ENCODE measurements around the gene DIPK1A. TPM values are rescaled to one million over a fixed set of nuclear protein-coding genes. Genes with fewer than 3 reads are reported as not detected.

The DIPK1A gene
- polyA plus RNA-seq, 1 donor = 15.9 TPM

GRCh38 chr1:92855236-92855635 lies 106.0 kb downstream of the DIPK1A start:
- Histone ChIP-seq H3K4me3 (ENCODE audit: low read length) (no peak overlapping the region), H3K36me3 (ENCODE audit: control insufficient read depth, insufficient read depth, low read length) (peaks cover 2% of the 10 kb centered on the region), H3K4me1 (ENCODE audit: control insufficient read depth, insufficient read depth, low read length) (peaks cover 15% of the 10 kb centered on the region), H3K9me3 (ENCODE audit: control insufficient read depth, low read depth, low read length) (no peaks in the 10 kb centered on the region), H3K27me3 (ENCODE audit: control insufficient read depth, insufficient read depth, low read length) (no peaks in the 10 kb centered on the region), H3K27ac (ENCODE audit: low read length) (no peak overlapping the region)
- DNase-seq = no peak
- WGBS (ENCODE audit: insufficient coverage, low lambda C conversion rate) = 100% methylated on average over 1 of the region's 4 CpGs

GRCh38 chr1:92854101-92854785 lies 107.0 kb downstream of the DIPK1A start:
- Histone ChIP-seq H3K36me3 (ENCODE audit: control insufficient read depth, insufficient read depth, low read length) (peaks cover 6% of the 10 kb centered on the region), H3K27me3 (ENCODE audit: control insufficient read depth, insufficient read depth, low read length) (no peaks in the 10 kb centered on the region), H3K27ac (ENCODE audit: low read length) (peak overlapping the region; percentile 44), H3K4me3 (ENCODE audit: low read length) (no peak overlapping the region), H3K9me3 (ENCODE audit: control insufficient read depth, low read depth, low read length) (no peaks in the 10 kb centered on the region), H3K4me1 (ENCODE audit: control insufficient read depth, insufficient read depth, low read length) (peaks cover 15% of the 10 kb centered on the region)
- peak; percentile 16 to 71 for DNase-seq

DNA sequence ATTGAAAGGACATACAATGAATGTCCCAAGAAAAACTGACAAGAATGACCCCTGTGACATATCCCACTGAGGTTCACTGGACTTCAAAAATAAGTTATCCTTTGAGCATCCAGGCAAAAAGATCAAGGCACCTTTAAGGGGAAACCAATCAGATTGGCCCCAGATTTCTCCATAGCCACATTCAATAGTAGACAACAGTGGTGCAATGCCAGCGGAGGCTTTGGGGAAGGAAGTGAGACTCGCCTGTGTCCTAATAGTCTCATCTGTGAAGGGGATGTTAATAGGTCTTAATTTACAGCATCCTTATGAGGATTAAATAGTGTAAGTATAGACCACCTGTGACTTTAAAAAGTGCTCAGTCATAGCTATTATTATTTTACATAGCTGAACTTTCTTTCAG lies 108.0 kb downstream of the DIPK1A start:
- no peak for DNase-seq
- no CpG with 5 or more reads among the region's 2 CpGs for WGBS (ENCODE audit: insufficient coverage, low lambda C conversion rate)
- Histone ChIP-seq H3K27me3 (ENCODE audit: control insufficient read depth, insufficient read depth, low read length) (no peaks in the 10 kb centered on the region), H3K27ac (ENCODE audit: low read length) (no peak overlapping the region), H3K36me3 (ENCODE audit: control insufficient read depth, insufficient read depth, low read length) (peaks cover 7% of the 10 kb centered on the region), H3K9me3 (ENCODE audit: control insufficient read depth, low read depth, low read length) (no peaks in the 10 kb centered on the region), H3K4me3 (ENCODE audit: low read length) (no peak overlapping the region), H3K4me1 (ENCODE audit: control insufficient read depth, insufficient read depth, low read length) (peaks cover 15% of the 10 kb centered on the region)

GRCh38 chr1:92851729-92852128 lies 109.5 kb downstream of the DIPK1A start:
- Histone ChIP-seq H3K27ac (ENCODE audit: low read length) (no peak overlapping the region), H3K27me3 (ENCODE audit: control insufficient read depth, insufficient read depth, low read length) (no peaks in the 10 kb centered on the region), H3K4me1 (ENCODE audit: control insufficient read depth, insufficient read depth, low read length) (peaks cover 9% of the 10 kb centered on the region), H3K9me3 (ENCODE audit: control insufficient read depth, low read depth, low read length) (no peaks in the 10 kb centered on the region), H3K4me3 (ENCODE audit: low read length) (no peak overlapping the region), H3K36me3 (ENCODE audit: control insufficient read depth, insufficient read depth, low read length) (peaks cover 7% of the 10 kb centered on the region)
- DNase-seq = no peak
- WGBS (ENCODE audit: insufficient coverage, low lambda C conversion rate) = no CpG with 5 or more reads among the region's 2 CpGs

DNA sequence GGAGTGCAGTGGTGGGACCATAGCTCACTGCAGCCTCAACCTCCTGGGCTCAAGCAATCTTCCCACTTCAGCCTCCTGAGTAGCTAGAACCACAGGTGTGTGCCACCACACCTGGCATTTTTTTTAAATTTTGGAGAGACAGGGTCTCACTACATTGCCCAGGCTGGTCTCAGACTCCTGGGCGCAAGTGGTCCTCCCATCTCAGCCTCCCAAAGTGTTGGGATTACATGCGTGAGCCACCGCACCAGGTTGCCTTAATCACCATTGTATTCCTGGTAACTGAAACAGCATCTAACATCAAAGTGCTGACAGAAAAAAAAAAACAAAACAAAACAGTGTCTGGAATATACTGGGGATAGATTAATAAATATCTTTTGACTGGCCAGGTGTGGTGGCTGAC lies 111.2 kb downstream of the DIPK1A start:
- Histone ChIP-seq H3K4me1 (ENCODE audit: control insufficient read depth, insufficient read depth, low read length) (peaks cover 9% of the 10 kb centered on the region), H3K27me3 (ENCODE audit: control insufficient read depth, insufficient read depth, low read length) (no peaks in the 10 kb centered on the region), H3K9me3 (ENCODE audit: control insufficient read depth, low read depth, low read length) (no peaks in the 10 kb centered on the region), H3K4me3 (ENCODE audit: low read length) (no peak overlapping the region), H3K36me3 (ENCODE audit: control insufficient read depth, insufficient read depth, low read length) (peaks cover 11% of the 10 kb centered on the region), H3K27ac (ENCODE audit: low read length) (no peak overlapping the region)
- no CpG with 5 or more reads among the region's 3 CpGs for WGBS (ENCODE audit: insufficient coverage, low lambda C conversion rate)
- DNase-seq = no peak

- no peak overlapping the region for H3K4me3 ChIP-seq (ENCODE audit: low read length)
- peak; percentile 18 to 39 for DNase-seq
- H3K4me1 ChIP-seq (ENCODE audit: control insufficient read depth, insufficient read depth, low read length) = no peaks in the 10 kb centered on the region
- H3K27ac ChIP-seq (ENCODE audit: low read length) = no peak overlapping the region
- H3K9me3 ChIP-seq (ENCODE audit: control insufficient read depth, low read depth, low read length) = no peaks in the 10 kb centered on the region
- H3K36me3 ChIP-seq (ENCODE audit: control insufficient read depth, insufficient read depth, low read length) = peaks cover 23% of the 10 kb centered on the region
- H3K27me3 ChIP-seq (ENCODE audit: control insufficient read depth, insufficient read depth, low read length) = no peaks in the 10 kb centered on the region
- no CpG with 5 or more reads among the region's 4 CpGs for whole genome bisulfite sequencing (ENCODE audit: insufficient coverage, low lambda C conversion rate)
These were observed 113.1 kb downstream of the DIPK1A start for GRCh38 chr1:92848201-92848600.

GRCh38 chr1:92845908-92846307 lies 115.4 kb downstream of the DIPK1A start:
- no peak overlapping the region for H3K27ac ChIP-seq (ENCODE audit: low read length)
- no CpG with 5 or more reads among the region's 3 CpGs for WGBS (ENCODE audit: insufficient coverage, low lambda C conversion rate)
- H3K9me3 ChIP-seq (ENCODE audit: control insufficient read depth, low read depth, low read length) = no peaks in the 10 kb centered on the region
- DNase-seq = no peak
- no peaks in the 10 kb centered on the region for H3K27me3 ChIP-seq (ENCODE audit: control insufficient read depth, insufficient read depth, low read length)
- peaks cover 44% of the 10 kb centered on the region for H3K36me3 ChIP-seq (ENCODE audit: control insufficient read depth, insufficient read depth, low read length)
- no peaks in the 10 kb centered on the region for H3K4me1 ChIP-seq (ENCODE audit: control insufficient read depth, insufficient read depth, low read length)
- H3K4me3 ChIP-seq (ENCODE audit: low read length) = no peak overlapping the region

DNA sequence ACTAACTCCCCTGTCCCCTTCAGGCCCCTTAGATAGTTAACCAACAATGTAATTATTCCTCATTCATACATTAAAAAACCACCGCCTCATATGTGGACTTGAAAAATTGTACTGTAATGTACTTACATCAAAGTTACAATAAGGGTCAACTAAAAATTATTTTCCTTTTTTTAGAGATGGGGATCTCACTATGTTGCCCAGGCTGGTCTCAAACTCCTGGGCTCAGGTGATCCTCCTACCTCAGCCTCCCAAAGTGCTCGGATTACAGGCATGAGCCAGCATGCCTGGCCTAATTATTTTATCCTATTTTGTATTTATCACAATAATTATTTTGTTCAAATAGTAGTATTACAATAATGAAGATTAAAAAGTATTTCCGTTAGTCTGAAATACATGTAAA lies 116.8 kb downstream of the DIPK1A start:
- H3K4me3 ChIP-seq (ENCODE audit: low read length) = no peak overlapping the region
- H3K27me3 ChIP-seq (ENCODE audit: control insufficient read depth, insufficient read depth, low read length) = no peaks in the 10 kb centered on the region
- H3K9me3 ChIP-seq (ENCODE audit: control insufficient read depth, low read depth, low read length) = no peaks in the 10 kb centered on the region
- peaks cover 50% of the 10 kb centered on the region for H3K36me3 ChIP-seq (ENCODE audit: control insufficient read depth, insufficient read depth, low read length)
- no peaks in the 10 kb centered on the region for H3K4me1 ChIP-seq (ENCODE audit: control insufficient read depth, insufficient read depth, low read length)
- 92% methylated on average over 2 of the region's 3 CpGs for WGBS (ENCODE audit: insufficient coverage, low lambda C conversion rate)
- no peak for DNase-seq
- no peak overlapping the region for H3K27ac ChIP-seq (ENCODE audit: low read length)

DNA sequence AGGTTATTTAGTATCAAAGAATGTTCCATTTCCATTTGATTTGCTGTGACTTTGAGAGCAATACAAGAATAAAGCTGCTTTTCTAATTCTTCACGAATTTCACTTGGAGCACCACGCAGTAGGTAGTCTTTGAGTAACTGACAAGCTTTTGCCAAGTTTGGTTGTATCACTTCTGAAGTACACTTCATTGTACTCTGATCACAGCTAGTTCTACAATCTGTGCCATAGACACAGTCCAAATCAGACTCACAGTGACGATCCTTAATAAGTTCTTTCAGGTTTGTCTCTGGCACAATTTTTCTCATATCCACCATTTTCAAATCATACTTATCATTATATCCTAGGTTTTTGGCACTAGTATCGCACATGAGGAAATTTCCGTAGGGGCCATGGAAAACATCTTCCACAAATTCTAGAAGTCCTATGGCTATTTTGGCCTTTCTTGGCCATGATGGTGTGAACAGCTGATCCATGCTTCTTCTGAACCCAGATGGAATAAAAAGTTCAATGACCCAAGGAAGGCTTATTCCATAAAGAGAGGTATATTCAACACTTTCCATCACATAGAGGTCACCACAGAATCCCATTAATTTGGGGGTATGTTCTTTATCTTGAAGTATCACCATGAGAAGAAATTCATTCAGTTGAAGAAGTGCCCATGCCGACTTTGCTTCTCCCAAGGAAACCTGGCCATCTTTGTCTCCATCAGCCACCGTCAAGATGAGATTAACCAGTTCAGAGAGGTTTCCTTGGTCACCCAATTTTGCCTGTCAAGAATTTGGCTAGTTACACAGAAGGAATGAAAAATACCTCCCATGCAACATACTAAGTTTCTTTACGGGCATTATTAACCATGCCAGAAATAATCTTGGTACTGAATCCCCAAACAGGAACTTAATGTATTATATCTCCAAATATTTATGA lies 117.6 kb downstream of the DIPK1A start:
- no peak for DNase-seq
- Histone ChIP-seq H3K27me3 (ENCODE audit: control insufficient read depth, insufficient read depth, low read length) (no peaks in the 10 kb centered on the region), H3K9me3 (ENCODE audit: control insufficient read depth, low read depth, low read length) (no peaks in the 10 kb centered on the region), H3K36me3 (ENCODE audit: control insufficient read depth, insufficient read depth, low read length) (peaks cover 52% of the 10 kb centered on the region), H3K27ac (ENCODE audit: low read length) (no peak overlapping the region), H3K4me3 (ENCODE audit: low read length) (no peak overlapping the region), H3K4me1 (ENCODE audit: control insufficient read depth, insufficient read depth, low read length) (no peaks in the 10 kb centered on the region)
- WGBS (ENCODE audit: insufficient coverage, low lambda C conversion rate) = 88% methylated on average over 3 of the region's 8 CpGs

DNA sequence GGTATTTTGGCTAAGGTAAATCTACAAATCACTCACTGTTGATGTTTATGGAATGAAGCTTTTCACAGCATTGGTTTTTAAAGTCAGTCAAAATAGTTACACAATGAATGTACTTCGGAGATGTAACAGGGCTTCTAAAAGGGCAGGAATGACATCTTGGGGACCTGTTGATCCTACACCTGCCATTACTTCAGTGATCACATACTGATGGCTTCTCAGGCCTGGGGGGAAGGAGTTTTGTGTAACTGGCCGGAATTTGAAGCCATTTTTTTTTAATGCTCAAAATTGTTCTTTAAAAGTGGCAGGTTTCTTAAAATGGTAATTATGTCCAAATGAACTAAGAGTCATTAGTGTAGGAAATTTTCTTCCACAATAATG lies 118.2 kb downstream of the DIPK1A start:
- Histone ChIP-seq H3K4me1 (ENCODE audit: control insufficient read depth, insufficient read depth, low read length) (no peaks in the 10 kb centered on the region), H3K27ac (ENCODE audit: low read length) (no peak overlapping the region), H3K9me3 (ENCODE audit: control insufficient read depth, low read depth, low read length) (no peaks in the 10 kb centered on the region), H3K27me3 (ENCODE audit: control insufficient read depth, insufficient read depth, low read length) (no peaks in the 10 kb centered on the region), H3K4me3 (ENCODE audit: low read length) (no peak overlapping the region), H3K36me3 (ENCODE audit: control insufficient read depth, insufficient read depth, low read length) (peaks cover 57% of the 10 kb centered on the region)
- WGBS (ENCODE audit: insufficient coverage, low lambda C conversion rate) = no CpG with 5 or more reads among the region's 2 CpGs
- DNase-seq = no peak

Measured in large intestine (tissue), 3 donors.